Naive thymus-derived CD4-positive, alpha-beta T cell (primary cell): ENCODE data around the gene WNT2B. TPM values are rescaled to one million over a fixed set of nuclear protein-coding genes. Genes with fewer than 3 reads are reported as not detected.

Experiments
- ATAC-seq: fragments of 150-1000 bp; cut with Tn5 transposase; 2 replicates; pipeline ENCODE4 v1.10.0; 2021; ENCODE audit warnings: mild to moderate bottlenecking, moderate library complexity
- CTCF ChIA-PET: fragments of 350-600 bp; sonication (Branson Sonifier 250); formaldehyde crosslinking; loops from one replicate; lab custom pipeline; 2021; ENCODE audit warnings: antibody characterized with exemption; lab: Charles Lee
- POLR2A ChIA-PET: fragments of 350-600 bp; sonication (Branson Sonifier 250); formaldehyde crosslinking; loops from one replicate; lab custom pipeline; 2021; ENCODE audit warnings: antibody characterized with exemption, inconsistent platforms; lab: Charles Lee
- DNase-seq, 9 donors: peaks; one replicate each; pipeline versions ENCODE4 v3.0.0 to v3.0.0-alpha.2; 2020 to 2022; ENCODE audit warnings: mixed read lengths in 1 of 9
- H3K27ac ChIP-seq: one replicate; pipeline ENCODE4 v1.7.0; 2013; ENCODE audit warnings: mild to moderate bottlenecking, low read depth, low read length, moderate library complexity
- H3K27me3 ChIP-seq, 2 donors: one replicate each; pipeline ENCODE4 v1.7.0; 2013; ENCODE audit warnings: low read length in 2 of 2, mild to moderate bottlenecking in 2 of 2, moderate library complexity in 2 of 2; ENCODE audit not compliant: control insufficient read depth in 2 of 2, insufficient read depth in 2 of 2
- H3K36me3 ChIP-seq, 3 experiments: 1 replicate in 2 of 3; 2 replicates in 1 of 3; pipeline ENCODE4 v1.7.0; 2013; ENCODE audit warnings: low read length in 3 of 3, mild to moderate bottlenecking in 3 of 3, moderate library complexity in 1 of 3; ENCODE audit not compliant: insufficient read depth in 3 of 3, control insufficient read depth in 2 of 3
- H3K4me1 ChIP-seq, 2 donors: one replicate each; pipeline ENCODE4 v1.7.0; 2013; ENCODE audit warnings: low read length in 2 of 2, mild to moderate bottlenecking in 2 of 2, moderate library complexity in 1 of 2; ENCODE audit not compliant: control insufficient read depth in 2 of 2, insufficient read depth in 2 of 2
- H3K4me3 ChIP-seq: 2 replicates; pipeline ENCODE4 v1.7.0; 2013; ENCODE audit warnings: mild to moderate bottlenecking, low read length
- H3K9me3 ChIP-seq, 3 experiments: 1 replicate in 2 of 3; 2 replicates in 1 of 3; pipeline ENCODE4 v1.7.0; 2013; ENCODE audit warnings: low read length in 3 of 3; ENCODE audit not compliant: control insufficient read depth in 2 of 3
- H3K27ac Mint-ChIP-seq, 9 donors: one replicate each; pipeline ENCODE4 v1.8.0; 2020 to 2022; ENCODE audit warnings: mixed read lengths in 9 of 9, mild to moderate bottlenecking in 8 of 9, moderate library complexity in 5 of 9, inconsistent platforms in 2 of 9
- H3K27me3 Mint-ChIP-seq, 5 donors: one replicate each; pipeline ENCODE4 v1.8.0; 2021 to 2022; ENCODE audit warnings: mixed read lengths in 5 of 5, mild to moderate bottlenecking in 1 of 5
- H3K36me3 Mint-ChIP-seq, 5 donors: one replicate each; pipeline ENCODE4 v1.8.0; 2020 to 2022; ENCODE audit warnings: mixed read lengths in 5 of 5, mild to moderate bottlenecking in 3 of 5, inconsistent platforms in 1 of 5
- H3K4me1 Mint-ChIP-seq, 7 donors: one replicate each; pipeline ENCODE4 v1.8.0; 2020 to 2022; ENCODE audit warnings: mixed read lengths in 7 of 7, mild to moderate bottlenecking in 3 of 7, inconsistent platforms in 1 of 7
- H3K4me3 Mint-ChIP-seq, 10 donors: one replicate each; pipeline ENCODE4 v1.8.0; 2020 to 2022; ENCODE audit warnings: mild to moderate bottlenecking in 10 of 10, mixed read lengths in 10 of 10, moderate library complexity in 6 of 10, inconsistent platforms in 2 of 10
- H3K9me3 Mint-ChIP-seq, 11 donors: one replicate each; pipeline ENCODE4 v1.8.0; 2020 to 2022; ENCODE audit warnings: mixed read lengths in 11 of 11, mild to moderate bottlenecking in 4 of 11, inconsistent platforms in 1 of 11, moderate library complexity in 1 of 11
- intact Hi-C, 2 donors: fragments of 100-400 bp; cut with micrococcal nuclease; formaldehyde crosslinking; loops; one replicate each; pipeline ENCODE4 v1.15.1; 2023
- polyA plus RNA-seq, 2 donors: library from polyadenylated mRNA; unstranded; fragments of 300-500 nt; fragmentation: Illumina TruSeq; gene quantifications; one replicate each; pipeline ENCODE4 v1.2.3, GENCODE V29; 2021
- total RNA-seq, 6 experiments: library from RNA in 5 of 6; stranded (reverse) in 5 of 6; gene quantifications; 1 replicate in 5 of 6; 2 replicates in 1 of 6; pipeline ENCODE4 v1.2.3 and lab custom pipeline; 2021 to 2026

WNT2B gene
- total RNA-seq (under 1 TPM in 4 of 5 experiments, not detected in 1; 0.38 to 0.94 (median 0.61) TPM), polyA plus RNA-seq (under 1 TPM; 0.05 to 0.55 TPM), total RNA-seq (lab: John Stamatoyannopoulos, UW) (0.81 reads per million)

DNA sequence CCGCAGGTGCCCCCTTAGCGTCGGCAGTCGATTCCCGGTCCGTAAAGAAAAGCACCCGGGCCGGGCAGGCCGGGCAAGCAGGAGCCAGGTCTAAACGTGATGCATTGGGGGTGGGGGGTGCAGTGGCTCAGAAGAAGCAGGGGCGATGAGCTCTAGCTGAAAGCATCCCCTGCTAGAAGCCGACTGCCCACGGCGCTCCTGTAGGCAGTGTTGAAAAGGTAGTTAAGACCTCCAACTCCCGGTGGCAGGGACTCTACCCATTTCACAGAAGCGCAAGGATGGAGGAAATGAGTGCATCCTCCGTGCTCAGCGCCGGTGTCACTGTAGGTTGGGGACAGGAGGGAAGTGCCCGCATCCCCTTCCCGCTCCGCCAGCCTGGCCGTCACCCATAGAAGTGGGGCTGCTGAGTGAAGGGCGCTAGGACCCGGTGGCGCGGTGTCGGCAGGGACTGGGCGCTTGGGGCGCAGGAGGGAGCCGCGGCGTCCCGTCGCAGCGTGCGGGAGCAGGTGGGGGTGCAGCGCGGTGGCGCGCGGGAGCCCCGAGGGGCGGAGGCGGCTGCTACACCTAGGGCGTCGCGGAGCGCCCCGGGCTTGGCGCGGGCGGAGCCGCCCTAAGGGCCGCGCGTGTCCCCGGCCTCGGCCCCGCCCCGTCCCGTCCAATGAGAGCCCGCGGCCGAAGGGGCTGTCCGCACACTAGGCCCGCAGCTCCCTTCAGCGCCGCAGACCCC is at the start of gene WNT2B:
Gene WNT2B, plus strand, starts transcription at position 688 of the 727 bp plus-strand sequence. CDS start 298 bp downstream, outside the sequence.
- Mint-ChIP-seq H3K9me3 (peaks cover 0 to 1% (median 0%) of the 10 kb centered on the region in 11 donors), H3K36me3 (no peaks in the 10 kb centered on the region), H3K27ac (peak within 1 kb of the TSS in 1 of 9 donors; percentile 25), H3K4me1 (peaks cover 3 to 16% (median 9%) of the 10 kb centered on the region in 7 donors), H3K27me3 (peaks cover 17 to 63% (median 23%) of the 10 kb centered on the region in 5 donors), H3K4me3 (peak within 1 kb of the TSS; percentile 74 to 90 (median 82))
- Histone ChIP-seq H3K9me3 (no peaks in the 10 kb centered on the region), H3K36me3 (no peaks in the 10 kb centered on the region), H3K4me1 (peaks cover 10 to 12% of the 10 kb centered on the region in 2 donors), H3K27me3 (peaks cover 0 to under 1% of the 10 kb centered on the region in 2 donors), H3K4me3 (peak within 1 kb of the TSS; percentile 57), H3K27ac (no peak within 1 kb of the TSS)
- ATAC-seq (peak; percentile 85), DNase-seq (peak; percentile 37 to 60 (median 52))
- intact Hi-C loops, result loop anchor here (2.0 to 10.0 kb wide), 3 partner anchors 110 to 566 kb away; partner anchors contain the start of genes MOV10 (in 2 of the 2), CAPZA1 (in 1 of the 2), LRIG2 (in 1 of the 2) and ST7L (in 1 of the 2)
- ChIA-PET CTCF (interaction anchor here (1.2 kb wide), 1 partner anchor 106 kb away, joined by 3 read pairs; no protein-coding TSS in a partner anchor), POLR2A (interaction anchor here (1.1 kb wide), 1 partner anchor 109 kb away, joined by 6 read pairs; no protein-coding TSS in a partner anchor)

DNA sequence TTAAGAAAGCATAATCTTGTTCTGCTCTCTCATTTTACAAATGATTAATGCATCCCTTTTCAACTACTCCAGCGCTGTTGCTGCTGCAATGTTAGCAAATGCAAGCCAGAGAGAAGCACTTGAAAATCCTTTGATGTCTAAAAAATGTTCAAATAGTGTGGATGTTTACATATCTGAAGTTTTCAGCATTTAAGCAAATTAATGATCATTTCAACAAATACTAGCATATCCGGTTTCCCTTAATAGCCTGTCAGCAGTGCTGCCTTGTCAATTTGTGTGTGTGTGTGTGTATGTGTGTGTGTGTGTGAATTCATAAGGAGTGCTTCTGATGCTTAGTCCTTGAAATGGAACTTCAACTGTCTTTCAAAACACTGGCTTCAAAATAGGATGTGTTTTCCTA is 48.1 kb upstream of the WNT2B start:
- no peaks in the 10 kb centered on the region for H3K36me3 Mint-ChIP-seq
- no peak overlapping the region for H3K27ac Mint-ChIP-seq
- intact Hi-C loops, result no loop called here
- DNase-seq (no peak), ATAC-seq (no peak)
- Histone ChIP-seq H3K4me1 (no peaks in the 10 kb centered on the region), H3K9me3 (no peaks in the 10 kb centered on the region), H3K4me3 (no peak overlapping the region), H3K27ac (no peak overlapping the region), H3K27me3 (no peaks in the 10 kb centered on the region), H3K36me3 (no peaks in the 10 kb centered on the region)
- H3K4me1 Mint-ChIP-seq, result peaks cover 0 to 2% (median 0%) of the 10 kb centered on the region in 7 donors
- CTCF ChIA-PET, result no interaction called here
- no peak overlapping the region for H3K4me3 Mint-ChIP-seq
- POLR2A ChIA-PET, result no interaction called here
- H3K27me3 Mint-ChIP-seq, result peaks cover 0 to 16% (median 5%) of the 10 kb centered on the region in 5 donors
- no peaks in the 10 kb centered on the region for H3K9me3 Mint-ChIP-seq

DNA sequence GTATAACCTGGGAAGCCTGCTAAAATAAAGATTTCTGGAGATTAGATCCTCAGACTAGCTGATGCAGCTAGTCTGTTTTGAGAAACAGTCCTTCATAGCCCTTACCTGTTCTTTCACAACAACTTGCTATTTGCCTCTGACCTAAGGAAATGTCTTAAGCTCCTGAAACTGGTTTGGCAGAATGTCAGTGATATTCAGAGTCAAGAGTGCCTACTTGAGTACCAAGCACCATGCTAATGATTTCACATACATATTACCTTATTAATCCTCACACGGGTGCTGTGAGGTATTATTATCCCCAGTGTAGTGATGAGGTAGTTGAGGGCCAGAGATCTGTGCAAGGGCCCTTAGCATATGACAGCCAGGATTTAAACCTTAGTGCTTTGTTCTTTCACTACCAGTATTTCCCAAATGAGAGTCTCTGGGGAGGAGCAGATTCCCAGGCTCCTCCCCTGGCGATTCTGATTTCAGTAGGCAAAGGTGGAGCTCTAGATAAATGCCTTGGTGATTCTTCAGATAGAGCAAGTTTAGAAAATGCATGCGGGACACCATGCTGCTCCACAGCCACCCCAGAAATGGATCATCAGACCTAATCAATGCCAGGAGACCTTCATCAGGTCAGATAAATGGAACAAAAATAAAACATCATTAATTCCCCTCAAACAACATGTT is 47.4 kb upstream of the WNT2B start:
- Histone ChIP-seq H3K27me3 (no peaks in the 10 kb centered on the region), H3K4me3 (no peak overlapping the region), H3K4me1 (peaks cover 0 to 3% of the 10 kb centered on the region in 2 donors), H3K36me3 (no peaks in the 10 kb centered on the region), H3K27ac (no peak overlapping the region), H3K9me3 (no peaks in the 10 kb centered on the region)
- Mint-ChIP-seq H3K9me3 (no peaks in the 10 kb centered on the region), H3K27me3 (peaks cover 0 to 16% (median 8%) of the 10 kb centered on the region in 5 donors), H3K4me3 (no peak overlapping the region), H3K4me1 (peaks cover 0 to 10% (median 4%) of the 10 kb centered on the region in 7 donors), H3K36me3 (no peaks in the 10 kb centered on the region), H3K27ac (peak overlapping the region in 1 of 9 donors; percentile 28)
- ChIA-PET POLR2A (no interaction called here), CTCF (no interaction called here)
- ATAC-seq (no peak), DNase-seq (no peak)
- intact Hi-C loops, result no loop called here

- no peak overlapping the region for H3K4me3 ChIP-seq
- H3K36me3 ChIP-seq, result no peaks in the 10 kb centered on the region
- H3K9me3 ChIP-seq, result no peaks in the 10 kb centered on the region
- Mint-ChIP-seq H3K4me3 (no peak overlapping the region), H3K27me3 (peaks cover 0 to 18% (median 9%) of the 10 kb centered on the region in 5 donors), H3K27ac (no peak overlapping the region), H3K9me3 (peaks cover 0 to 2% (median 0%) of the 10 kb centered on the region in 11 donors), H3K4me1 (peaks cover 0 to 17% (median 9%) of the 10 kb centered on the region in 7 donors), H3K36me3 (no peaks in the 10 kb centered on the region)
- H3K27ac ChIP-seq, result no peak overlapping the region
- CTCF ChIA-PET, result interaction anchor here (0.9 to 2.9 kb wide), 3 partner anchors 15 to 72 kb away, joined by 3 to 30 read pairs (median 3); partner anchors contain the start of gene CTTNBP2NL
- H3K4me1 ChIP-seq, result peaks cover 0 to 3% of the 10 kb centered on the region in 2 donors
- no peak for ATAC-seq
- POLR2A ChIA-PET, result no interaction called here
- intact Hi-C loops, result no loop called here
- no peaks in the 10 kb centered on the region for H3K27me3 ChIP-seq
- no peak for DNase-seq
Observed at GRCh38 chr1:112462953-112463279, 45.8 kb upstream of the WNT2B start.

- Histone ChIP-seq H3K9me3 (no peaks in the 10 kb centered on the region), H3K36me3 (no peaks in the 10 kb centered on the region), H3K4me1 (peaks cover 0 to 3% of the 10 kb centered on the region in 2 donors), H3K27me3 (no peaks in the 10 kb centered on the region), H3K4me3 (no peak overlapping the region), H3K27ac (no peak overlapping the region)
- Mint-ChIP-seq H3K27me3 (peaks cover 7 to 28% (median 18%) of the 10 kb centered on the region in 5 donors), H3K27ac (no peak overlapping the region), H3K36me3 (no peaks in the 10 kb centered on the region), H3K9me3 (peaks cover 0 to 2% (median 0%) of the 10 kb centered on the region in 11 donors), H3K4me3 (no peak overlapping the region), H3K4me1 (peaks cover 0 to 17% (median 9%) of the 10 kb centered on the region in 7 donors)
- intact Hi-C loops, result no loop called here
- ChIA-PET CTCF (interaction anchor here (1.2 to 3.9 kb wide), 3 partner anchors 73 to 93 kb away, joined by 3 to 75 read pairs (median 30); no protein-coding TSS in a partner anchor), POLR2A (no interaction called here)
- no peak for ATAC-seq
- no peak for DNase-seq
Observed at GRCh38 chr1:112464501-112464900, 44.3 kb upstream of the WNT2B start.

GRCh38 chr1:112465122-112465521 is 43.6 kb upstream of the WNT2B start:
- CTCF ChIA-PET, result interaction anchor here (0.7 to 3.9 kb wide), 5 partner anchors 19 to 235 kb away, joined by 3 to 75 read pairs (median 4); no protein-coding TSS in a partner anchor
- no peaks in the 10 kb centered on the region for H3K36me3 Mint-ChIP-seq
- Histone ChIP-seq H3K36me3 (no peaks in the 10 kb centered on the region), H3K27me3 (no peaks in the 10 kb centered on the region), H3K4me3 (no peak overlapping the region), H3K27ac (no peak overlapping the region), H3K4me1 (peaks cover 0 to 3% of the 10 kb centered on the region in 2 donors), H3K9me3 (no peaks in the 10 kb centered on the region)
- peaks cover 0 to 2% (median 0%) of the 10 kb centered on the region in 11 donors for H3K9me3 Mint-ChIP-seq
- peak overlapping the region in 2 of 9 donors; percentile 50 to 58 for H3K27ac Mint-ChIP-seq
- DNase-seq, result no peak
- no peak for ATAC-seq
- peak overlapping the region in 2 of 10 donors; percentile 71 to 85 for H3K4me3 Mint-ChIP-seq
- intact Hi-C loops, result loop anchor here in 1 of 2 donors (5.0 kb wide), 1 partner anchor 983 kb away; no protein-coding TSS in a partner anchor
- H3K27me3 Mint-ChIP-seq, result peaks cover 7 to 29% (median 18%) of the 10 kb centered on the region in 5 donors
- POLR2A ChIA-PET, result no interaction called here
- H3K4me1 Mint-ChIP-seq, result peaks cover 0 to 17% (median 9%) of the 10 kb centered on the region in 7 donors
